Stimulated activated CD8-positive, alpha-beta memory T cell treated with anti-CD3 and anti-CD28 coated beads, Interleukin-4, amount 100 ng/mL, for 1 hour (primary cell): ENCODE data around the gene CAPZA2.
"Not testable (repeated sequence)": the region's sequence is repeated elsewhere in the genome, so short reads cannot be mapped to it uniquely, and the experiment has no call there.

Experiments used
- DNase-seq, 2 donors: peaks; one replicate each; pipeline ENCODE4 v3.0.0-alpha.2; 2020; ENCODE audit warnings: low read depth in 2 of 2, low spot score in 1 of 2

Gene CAPZA2

DNA sequence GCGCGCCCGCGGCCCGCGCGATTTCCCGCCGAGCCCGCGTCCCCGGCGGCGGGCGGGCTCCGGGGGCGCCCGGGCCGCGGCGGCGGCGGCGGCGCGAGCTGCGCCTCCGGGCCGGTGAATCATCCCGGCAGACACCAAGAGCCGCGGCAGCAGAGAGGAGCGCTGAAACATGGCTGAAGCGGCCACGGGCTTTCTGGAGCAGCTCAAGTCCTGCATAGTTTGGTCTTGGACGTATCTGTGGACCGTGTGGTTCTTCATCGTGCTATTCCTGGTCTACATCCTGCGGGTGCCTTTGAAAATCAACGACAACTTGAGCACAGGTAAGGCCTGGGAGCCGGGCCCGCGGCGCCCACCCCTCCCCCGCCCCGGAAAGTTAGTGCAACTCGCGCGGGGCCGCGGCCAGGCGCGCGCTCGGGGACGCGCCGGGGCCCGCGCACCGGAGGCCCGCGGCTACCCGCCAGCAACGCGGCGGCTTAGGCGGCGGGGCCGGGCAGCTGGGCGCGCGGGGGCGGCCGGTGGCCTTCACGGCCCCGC, 91.1 kb downstream of the CAPZA2 start, which contains the start of gene ST7:
Gene ST7, plus strand, starts transcription at position 130 of the 534 bp plus-strand sequence. Its CDS starts 40 bp downstream, at position 170.
- peak; percentile 33 to 38 for DNase-seq

DNA sequence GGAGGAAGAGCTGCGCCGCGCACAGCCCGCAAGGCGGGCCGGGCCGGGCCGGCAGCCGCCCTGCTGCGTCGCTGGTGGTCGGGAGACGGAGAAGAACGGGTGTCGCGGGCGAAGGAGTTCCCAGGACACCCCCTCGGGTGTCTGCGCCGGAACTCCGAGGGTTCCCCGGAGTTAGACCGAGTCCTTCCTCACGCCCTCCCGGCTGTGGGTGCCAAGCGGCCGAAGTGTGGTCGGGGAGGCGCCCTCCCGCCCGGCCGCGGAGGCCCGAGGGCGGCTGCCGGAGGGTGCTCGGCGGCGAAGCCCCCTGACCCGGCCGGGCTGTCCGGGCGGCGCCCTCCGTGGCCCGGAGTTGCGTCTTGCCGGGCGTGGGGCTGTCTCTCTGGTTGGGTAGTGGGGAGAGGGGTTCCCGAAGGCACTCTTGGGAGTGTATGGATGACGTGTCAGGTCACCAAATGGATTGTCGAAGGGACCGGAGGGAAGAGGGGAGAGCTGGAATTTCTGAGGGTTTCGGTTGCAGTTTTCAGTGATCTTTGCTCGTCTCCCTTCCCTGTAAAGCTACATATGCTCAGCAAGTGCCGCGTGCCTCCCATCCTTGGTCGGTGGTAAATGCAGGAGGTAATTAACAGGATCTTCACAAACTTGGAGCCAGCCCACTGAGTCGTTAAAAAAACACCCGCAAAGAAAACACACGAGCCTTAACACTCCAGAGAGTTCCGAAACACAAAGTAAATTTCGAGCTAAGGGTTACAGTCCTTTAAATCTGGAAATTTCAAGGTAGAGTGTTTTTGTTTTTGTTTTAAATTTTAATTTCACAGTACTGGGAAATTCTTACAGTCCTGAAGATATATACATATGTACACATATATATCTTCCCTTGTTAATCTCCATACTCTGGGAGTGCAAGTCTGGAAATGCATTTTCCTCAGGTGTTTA, 91.8 kb downstream of the CAPZA2 start:
- DNase-seq = no peak

GRCh38 chr7:116955340-116955739, 93.0 kb downstream of the CAPZA2 start:
- DNase-seq = no peak

- no peak for DNase-seq
These were observed 93.6 kb downstream of the CAPZA2 start for GRCh38 chr7:116955801-116956476.

GRCh38 chr7:116956477-116956804, 94.1 kb downstream of the CAPZA2 start:
- DNase-seq = no peak

DNA sequence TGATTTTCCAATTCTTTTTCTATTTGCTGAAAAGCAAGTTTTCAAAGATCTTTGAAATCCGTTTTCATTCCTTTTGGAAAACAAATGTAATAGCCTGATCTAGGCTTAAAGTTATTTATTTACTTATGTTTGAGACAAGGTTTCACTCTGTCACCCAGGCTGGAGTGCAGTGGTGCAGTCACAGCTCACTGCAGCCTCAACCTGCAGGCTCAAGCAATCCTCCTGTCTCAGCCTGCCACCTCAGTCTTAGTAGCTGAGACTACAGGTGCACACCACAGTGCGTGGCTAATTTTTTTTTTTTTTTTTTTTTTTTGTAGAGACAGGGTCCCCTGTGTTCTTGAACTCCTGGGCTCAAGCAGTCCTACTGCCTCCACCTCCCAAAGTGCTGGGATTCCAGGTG, 95.5 kb downstream of the CAPZA2 start:
- DNase-seq = no peak

GRCh38 chr7:116961966-116962673, 99.7 kb downstream of the CAPZA2 start:
- DNase-seq = not testable (repeated sequence)

DNA sequence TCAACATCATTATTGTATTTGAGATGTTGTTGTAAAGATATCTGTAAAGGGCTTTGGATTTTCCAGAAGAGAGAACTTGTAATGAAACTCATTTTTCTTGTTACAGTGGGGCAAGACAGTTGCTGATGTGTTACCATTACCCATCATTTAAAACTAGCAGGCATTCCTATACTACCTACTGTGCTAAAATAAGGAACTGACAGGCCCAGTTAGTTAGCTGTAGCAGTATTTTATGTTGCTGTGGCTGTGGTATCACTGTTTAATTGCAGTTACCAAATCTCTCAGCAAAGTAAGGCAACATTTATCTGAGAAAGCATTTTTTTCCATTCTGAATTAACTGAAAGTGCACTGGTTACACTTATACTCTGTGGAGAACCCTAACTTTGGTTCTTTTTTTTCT, 100.8 kb downstream of the CAPZA2 start:
- no peak for DNase-seq

DNA sequence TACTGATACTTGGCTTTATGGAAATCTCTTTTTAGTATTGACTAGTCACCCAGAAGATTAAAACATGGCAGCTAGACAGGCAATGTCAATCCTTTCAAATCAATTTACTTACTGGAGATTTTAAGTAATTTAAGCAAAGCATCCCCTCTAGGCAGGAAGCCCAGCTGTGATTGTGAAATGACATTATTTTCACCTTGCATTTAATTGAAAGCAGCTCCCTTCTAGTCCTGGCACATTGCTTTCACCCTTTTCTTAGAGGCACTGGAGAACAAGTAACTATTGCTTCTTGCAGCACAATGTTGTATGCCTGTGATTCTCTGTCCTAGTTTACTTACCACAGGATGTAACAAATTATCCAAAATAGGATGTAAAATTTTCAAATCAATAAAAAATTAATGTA, 104.2 kb downstream of the CAPZA2 start:
- DNase-seq = no peak

DNA sequence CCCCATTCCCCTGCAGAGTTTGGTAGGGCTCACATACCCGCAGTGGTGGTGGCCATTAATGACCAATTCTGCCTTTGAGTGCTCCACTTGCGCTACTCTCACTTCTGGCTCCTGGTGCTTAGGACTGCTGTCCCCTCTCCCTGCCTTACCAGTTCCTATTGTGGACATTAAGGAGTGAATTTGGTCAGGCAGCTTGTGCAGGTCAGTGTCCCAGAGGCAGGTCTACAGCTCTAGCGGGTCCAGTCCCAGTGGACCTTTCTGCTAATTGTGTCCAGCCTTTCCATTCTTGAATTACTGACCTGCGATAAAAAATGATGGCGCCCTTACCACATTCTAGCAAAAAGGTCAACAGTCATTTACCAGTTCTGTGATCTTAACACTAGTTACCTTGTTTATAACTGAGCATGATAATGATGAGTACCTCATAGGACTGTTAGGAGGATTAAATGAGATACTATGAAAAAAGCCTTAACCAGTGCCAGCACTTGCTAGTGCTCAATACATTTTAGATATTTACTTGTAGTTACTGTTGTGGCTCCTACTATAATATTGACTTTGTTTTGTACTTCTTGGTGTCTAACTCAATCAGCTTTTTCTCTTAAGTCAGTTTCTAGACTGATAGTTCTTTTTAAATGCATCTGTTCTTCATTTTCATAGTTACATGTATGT, 105.0 kb downstream of the CAPZA2 start:
- DNase-seq = no peak

DNA sequence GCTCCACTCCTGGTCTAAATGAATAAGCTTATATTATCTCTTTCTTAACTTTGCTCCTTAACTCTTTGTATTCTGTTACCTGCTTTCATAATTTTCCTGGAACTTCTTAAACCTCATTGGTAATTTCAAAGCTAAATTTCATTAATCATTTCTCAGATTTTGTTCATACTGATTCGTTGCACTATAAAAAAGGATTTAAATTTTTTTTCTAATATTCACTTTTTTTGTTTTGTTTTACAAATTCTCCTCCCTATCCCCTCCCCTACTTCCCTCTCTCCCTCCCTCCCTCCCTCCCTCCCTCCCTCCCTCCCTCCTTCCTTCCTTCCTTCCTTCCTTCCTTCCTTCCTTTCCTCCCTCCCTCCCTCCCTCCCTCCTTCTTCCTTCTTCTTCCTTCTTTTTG, 105.6 kb downstream of the CAPZA2 start:
- no peak for DNase-seq

DNA sequence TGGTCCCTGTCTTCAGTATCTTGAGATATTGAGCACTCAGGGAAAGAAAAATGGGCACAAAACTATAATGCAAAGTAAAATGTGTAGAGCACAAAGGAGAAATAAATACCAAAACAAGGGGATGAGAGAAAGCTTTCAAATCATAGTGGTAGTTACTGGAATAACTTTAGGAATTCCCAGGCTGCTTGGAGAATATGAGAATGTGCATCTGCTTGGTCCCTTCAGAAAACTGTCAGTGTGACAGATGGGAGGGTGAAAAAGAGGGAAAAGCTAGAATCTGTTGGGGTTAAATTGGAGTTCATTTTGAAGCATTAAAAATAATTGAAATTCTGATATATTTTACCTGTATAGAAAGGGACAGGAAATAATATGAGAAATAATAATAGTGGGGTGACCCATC, 106.2 kb downstream of the CAPZA2 start:
- DNase-seq = no peak

DNA sequence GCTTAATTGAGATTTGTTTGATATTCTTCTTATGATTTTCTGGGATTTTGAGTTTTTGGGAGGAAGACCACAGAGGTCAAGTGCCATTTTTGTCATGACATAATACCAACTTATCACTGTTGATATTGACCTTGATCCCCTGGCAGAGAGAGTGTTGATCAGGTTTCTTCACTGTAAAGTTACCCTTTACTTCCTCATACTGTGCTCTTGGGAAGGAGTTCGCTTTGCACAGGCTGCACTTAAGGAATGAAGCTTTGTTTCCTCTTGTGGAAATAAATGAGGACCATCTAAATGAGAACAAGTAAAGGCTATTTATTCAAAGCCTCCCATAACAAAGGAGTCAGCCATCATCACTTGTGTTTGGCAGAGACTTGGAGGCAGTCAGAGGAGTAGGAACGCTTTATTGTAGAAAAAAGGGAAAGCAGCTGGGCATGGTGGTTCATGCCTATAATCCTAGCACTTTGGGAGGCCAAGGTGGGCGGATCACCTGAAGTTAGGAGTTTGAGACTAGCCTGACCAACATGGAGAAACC, 107.0 kb downstream of the CAPZA2 start:
- no peak for DNase-seq

GRCh38 chr7:116970238-116970910, 108.0 kb downstream of the CAPZA2 start:
- DNase-seq = no peak

GRCh38 chr7:116971153-116971552, 108.8 kb downstream of the CAPZA2 start:
- not testable (repeated sequence) for DNase-seq
